Measurements from ENCODE around the gene TEPSIN. TPM values are rescaled to one million over a fixed set of nuclear protein-coding genes. Genes with fewer than 3 reads are reported as not detected.

TEPSIN gene
- total RNA-seq, 1 donor from 2014 or later, result 40.2 TPM

- TF ChIP-seq CTCF (IDR thresholded peaks at IDR 0.05), result no peak
- H3K4me1 ChIP-seq, result peaks cover 14% of the 10 kb centered on the region
- no peaks in the 10 kb centered on the region for H3K9me3 ChIP-seq
- H3K36me3 ChIP-seq, result peaks cover 33% of the 10 kb centered on the region
- H3K27me3 ChIP-seq, result no peaks in the 10 kb centered on the region
- H3K4me3 ChIP-seq, result no peak overlapping the region
- no peak overlapping the region for H3K27ac ChIP-seq
- intact Hi-C loops (cut with DNase I), result loop anchor here (10.0 kb wide), 2 partner anchors 233 to 333 kb away; no protein-coding TSS in a partner anchor
- DNase-seq (no peak), ATAC-seq (no peak)
Measured at GRCh38 chr17:81251709-81252301, 12.9 kb upstream of the TEPSIN start.

- DNase-seq (no peak), ATAC-seq (no peak)
- Histone ChIP-seq H3K9me3 (no peaks in the 10 kb centered on the region), H3K27me3 (no peaks in the 10 kb centered on the region), H3K4me1 (peaks cover 14% of the 10 kb centered on the region), H3K27ac (no peak overlapping the region), H3K36me3 (peaks cover 33% of the 10 kb centered on the region), H3K4me3 (no peak overlapping the region)
- TF ChIP-seq CTCF (IDR thresholded peaks at IDR 0.05), result no peak
- intact Hi-C loops (cut with DNase I), result loop anchor here (10.0 kb wide), 2 partner anchors 234 to 334 kb away; no protein-coding TSS in a partner anchor
Measured at GRCh38 chr17:81251094-81251708, 12.3 kb upstream of the TEPSIN start.

- TF ChIP-seq CTCF (IDR thresholded peaks at IDR 0.05), result no peak
- Histone ChIP-seq H3K27me3 (no peaks in the 10 kb centered on the region), H3K27ac (no peak overlapping the region), H3K36me3 (peaks cover 34% of the 10 kb centered on the region), H3K4me1 (peaks cover 13% of the 10 kb centered on the region), H3K9me3 (no peaks in the 10 kb centered on the region), H3K4me3 (no peak overlapping the region)
- DNase-seq (no peak), ATAC-seq (no peak)
- intact Hi-C loops (cut with DNase I), result loop anchor here (10.0 kb wide), 2 partner anchors 234 to 334 kb away; no protein-coding TSS in a partner anchor
Measured at GRCh38 chr17:81250286-81251093, 11.6 kb upstream of the TEPSIN start.

GRCh38 chr17:81249223-81250040 lies 10.6 kb upstream of the TEPSIN start:
- peak; percentile 49 for ATAC-seq
- no peak overlapping the region for H3K4me3 ChIP-seq
- no peaks in the 10 kb centered on the region for H3K9me3 ChIP-seq
- intact Hi-C loops (cut with DNase I), result loop anchor here (10.0 kb wide), 2 partner anchors 235 to 335 kb away; no protein-coding TSS in a partner anchor
- H3K36me3 ChIP-seq, result peaks cover 38% of the 10 kb centered on the region
- no peak overlapping the region for H3K27ac ChIP-seq
- H3K4me1 ChIP-seq, result peaks cover 4% of the 10 kb centered on the region
- no peak for DNase-seq
- no peak for TF ChIP-seq CTCF (IDR thresholded peaks at IDR 0.05)
- no peaks in the 10 kb centered on the region for H3K27me3 ChIP-seq

GRCh38 chr17:81248649-81249048 lies 9.8 kb upstream of the TEPSIN start:
- ATAC-seq (no peak), DNase-seq (no peak)
- H3K4me1 ChIP-seq, result no peaks in the 10 kb centered on the region
- intact Hi-C loops (cut with DNase I), result no loop called here
- no peak overlapping the region for H3K4me3 ChIP-seq
- no peaks in the 10 kb centered on the region for H3K27me3 ChIP-seq
- H3K9me3 ChIP-seq, result no peaks in the 10 kb centered on the region
- peaks cover 38% of the 10 kb centered on the region for H3K36me3 ChIP-seq
- TF ChIP-seq CTCF (IDR thresholded peaks at IDR 0.05), result no peak
- no peak overlapping the region for H3K27ac ChIP-seq
